ENCODE data around the gene MAB21L3. TPM values are rescaled to one million over a fixed set of nuclear protein-coding genes. Genes with fewer than 3 reads are reported as not detected.

MAB21L3 gene
- 0.03 to 0.05 TPM in 2 of 5 replicates, not detected in the others for total RNA-seq (2022; extraction: Qiagen RNA extraction)

GRCh38 chr1:116110567-116111523, at the start of gene MAB21L3:
Gene MAB21L3, plus strand, starts transcription at chr1:116111399. Its CDS starts 1,217 bp downstream, at chr1:116112616.

Other genes starting within 250 kb of the MAB21L3 start
- 0.45 to 1.0 TPM (median 0.60 TPM) in 5 replicates for gene SLC22A15, start 134.9 kb upstream of the MAB21L3 start, total RNA-seq (2022; extraction: Qiagen RNA extraction)